Measurements from ENCODE around the gene CTXN2. TPM values are rescaled to one million over a fixed set of nuclear protein-coding genes. Genes with fewer than 3 reads are reported as not detected.

The CTXN2 gene
- polyA plus RNA-seq, 1 of the 3 experiments (the other 2 are of a cell fraction) = 0.02 TPM

- Histone ChIP-seq H3K9me3 (no peaks in the 10 kb centered on the region), H3K27me3 (ENCODE audit: insufficient read depth) (no peaks in the 10 kb centered on the region), H3K4me1 (ENCODE audit: control insufficient read depth in 1 of 2, insufficient read depth in 2 of 2, low read depth in 1 of 2, low read length in 1 of 2) (no peaks in the 10 kb centered on the region), H3K79me2 (ENCODE audit: insufficient read depth) (no peaks in the 10 kb centered on the region), H3K27ac (ENCODE audit: low read depth in 2 of 2, low read length in 1 of 2) (no peak overlapping the region), H3F3A (replicated peaks; ENCODE audit: insufficient read depth) (no peaks in the 10 kb centered on the region), H4K20me1 (ENCODE audit: insufficient read depth) (no peaks in the 10 kb centered on the region), H3K9ac (no peak overlapping the region), H3K4me2 (no peak overlapping the region), H3K36me3 (replicated peaks in 1 of 2; ENCODE audit: control insufficient read depth in 1 of 2, insufficient read depth in 2 of 2, low read length in 1 of 2) (no peaks in the 10 kb centered on the region), H3K9me2 (no peaks in the 10 kb centered on the region), H2AFZ (ENCODE audit: low read depth) (peak overlapping the region; percentile 21; the same call in 1 of the 2 replicates), H3K4me3 (ENCODE audit: low read depth in 2 of 2, low read length in 1 of 2) (no peak overlapping the region; a peak in 1 of 4 replicates)
- DNase-seq = peak; percentile 58
- WGBS (ENCODE audit: low lambda C conversion rate) = 26% methylated on average over 6 of the region's 6 CpGs
- ChIA-PET POLR2A (no interaction called here), CTCF (interaction anchor here (0.6 to 6.2 kb wide), 30 partner anchors 9 to 1055 kb away, joined by 3 to 46 read pairs (median 4); no protein-coding TSS in a partner anchor)
- TF ChIP-seq RAD21 (IDR thresholded peaks at IDR 0.05; ENCODE audit: low read length) = peak; percentile 87
- peak; percentile 39; the same call in 1 of the 2 replicates for TF ChIP-seq MXI1 (IDR thresholded peaks at IDR 0.05; ENCODE audit: low read depth, low read length)
- TF ChIP-seq CTCF (IDR thresholded peaks at IDR 0.05) = peak; percentile 77
- TF ChIP-seq CHD2 (IDR thresholded peaks at IDR 0.05; ENCODE audit: low read length, partially characterized antibody) = no peak
- no peak for TF ChIP-seq MEF2A (IDR thresholded peaks at IDR 0.05; ENCODE audit: borderline replicate concordance, low read depth)
- peak; percentile 77 for TF ChIP-seq SMC3 (IDR thresholded peaks at IDR 0.05; ENCODE audit: low read depth, low read length)
- TF ChIP-seq GABPA (IDR thresholded peaks at IDR 0.05; ENCODE audit: low read depth) = no peak
- no peak for TF ChIP-seq TCF12 (IDR thresholded peaks at IDR 0.05)
Observed at GRCh38 chr15:48250640-48251076, 59.2 kb downstream of the CTXN2 start.

- CTCF ChIA-PET = interaction anchor here (6.2 kb wide), 1 partner anchor 141 kb away, joined by 46 read pairs; no protein-coding TSS in a partner anchor
Observed at GRCh38 chr15:48253172-48253571, 61.7 kb downstream of the CTXN2 start.

More at GRCh38 chr15:48253172-48253571, 61.7 kb downstream of the CTXN2 start:
- Histone ChIP-seq H3K4me1 (ENCODE audit: control insufficient read depth in 1 of 2, insufficient read depth in 2 of 2, low read depth in 1 of 2, low read length in 1 of 2) (no peaks in the 10 kb centered on the region), H3K9me3 (no peaks in the 10 kb centered on the region), H2AFZ (ENCODE audit: low read depth) (no peak overlapping the region), H3K4me3 (ENCODE audit: low read depth in 2 of 2, low read length in 1 of 2) (no peak overlapping the region), H4K20me1 (ENCODE audit: insufficient read depth) (no peaks in the 10 kb centered on the region), H3K36me3 (replicated peaks in 1 of 2; ENCODE audit: control insufficient read depth in 1 of 2, insufficient read depth in 2 of 2, low read length in 1 of 2) (no peaks in the 10 kb centered on the region), H3K9ac (no peak overlapping the region), H3K27ac (ENCODE audit: low read depth in 2 of 2, low read length in 1 of 2) (no peak overlapping the region), H3K79me2 (ENCODE audit: insufficient read depth) (no peaks in the 10 kb centered on the region), H3K4me2 (no peak overlapping the region), H3F3A (replicated peaks; ENCODE audit: insufficient read depth) (no peaks in the 10 kb centered on the region), H3K9me2 (no peaks in the 10 kb centered on the region), H3K27me3 (ENCODE audit: insufficient read depth) (no peaks in the 10 kb centered on the region)
- 35% methylated on average over 4 of the region's 4 CpGs for WGBS (ENCODE audit: low lambda C conversion rate)
- POLR2A ChIA-PET = no interaction called here
- no peak for DNase-seq
- no peak for TF ChIP-seq ELF1 (IDR thresholded peaks at IDR 0.05)

Other genes with a start within 250 kb of the CTXN2 start
- gene SLC24A5, start 70.7 kb upstream of the CTXN2 start, polyA plus RNA-seq (2012; rRNA removed) = not detected in 2 replicates
- 11.6 and 17.6 TPM in 2 replicates for gene MYEF2, start 13.4 kb upstream of the CTXN2 start, polyA plus RNA-seq (2012; rRNA removed)
- not detected in 2 replicates for gene SLC12A1, start 14.6 kb downstream of the CTXN2 start, polyA plus RNA-seq (2012; rRNA removed)
- 67.1 and 79.3 TPM in 2 replicates for gene DUT, start 139.8 kb downstream of the CTXN2 start, polyA plus RNA-seq (2012; rRNA removed)

Measured in SK-N-SH (cell line).